MG63 (cell line): Measurements from ENCODE around the gene RETNLB. TPM values are rescaled to one million over a fixed set of nuclear protein-coding genes. Genes with fewer than 3 reads are reported as not detected.

Experiments used
- DNase-seq: peaks from one replicate; pipeline ENCODE4 v3.0.0-alpha.2; 2020
- H3K27me3 ChIP-seq: fragments of 250-450 bp; sonication (Bioruptor Pico); 2 replicates; pipeline ENCODE4 v1.5.1; 2020; ENCODE audit warnings: mild to moderate bottlenecking, moderate library complexity
- H3K36me3 ChIP-seq: fragments of 250-450 bp; sonication (Bioruptor Pico); 2 replicates; pipeline ENCODE4 v1.5.1; 2020; ENCODE audit warnings: mild to moderate bottlenecking, moderate library complexity
- H3K4me3 ChIP-seq: fragments of 250-450 bp; sonication (Bioruptor Pico); 2 replicates; pipeline ENCODE4 v1.5.1; 2020; ENCODE audit warnings: mild to moderate bottlenecking, moderate library complexity
- H3K9me3 ChIP-seq: fragments of 250-450 bp; sonication (Bioruptor Pico); 2 replicates; pipeline ENCODE4 v1.5.1; 2020; ENCODE audit warnings: mild to moderate bottlenecking, moderate library complexity
- total RNA-seq: library from RNA; depleted of rRNA; stranded (reverse); fragments of >200 nt; shearing (Covaris generic); gene quantifications from 2 replicates; pipeline ENCODE4 v1.2.3, GENCODE V29; 2014; ENCODE audit warnings: low replicate concordance; rRNA removed

RETNLB gene
- total RNA-seq, 1 experiment from 2014 or later: not detected

GRCh38 chr3:108718454-108718853, 38.8 kb downstream of the RETNLB start:
- no peaks in the 10 kb centered on the region; the same call in 1 of the 2 replicates for H3K27me3 ChIP-seq
- no peak for DNase-seq
- no peak overlapping the region for H3K4me3 ChIP-seq
- H3K36me3 ChIP-seq: no peaks in the 10 kb centered on the region
- no peaks in the 10 kb centered on the region for H3K9me3 ChIP-seq

- Histone ChIP-seq H3K9me3 (no peaks in the 10 kb centered on the region), H3K27me3 (no peaks in the 10 kb centered on the region; the same call in 1 of the 2 replicates), H3K36me3 (no peaks in the 10 kb centered on the region), H3K4me3 (no peak overlapping the region)
- no peak for DNase-seq
These were observed 43.4 kb downstream of the RETNLB start for GRCh38 chr3:108713816-108714215.

DNA sequence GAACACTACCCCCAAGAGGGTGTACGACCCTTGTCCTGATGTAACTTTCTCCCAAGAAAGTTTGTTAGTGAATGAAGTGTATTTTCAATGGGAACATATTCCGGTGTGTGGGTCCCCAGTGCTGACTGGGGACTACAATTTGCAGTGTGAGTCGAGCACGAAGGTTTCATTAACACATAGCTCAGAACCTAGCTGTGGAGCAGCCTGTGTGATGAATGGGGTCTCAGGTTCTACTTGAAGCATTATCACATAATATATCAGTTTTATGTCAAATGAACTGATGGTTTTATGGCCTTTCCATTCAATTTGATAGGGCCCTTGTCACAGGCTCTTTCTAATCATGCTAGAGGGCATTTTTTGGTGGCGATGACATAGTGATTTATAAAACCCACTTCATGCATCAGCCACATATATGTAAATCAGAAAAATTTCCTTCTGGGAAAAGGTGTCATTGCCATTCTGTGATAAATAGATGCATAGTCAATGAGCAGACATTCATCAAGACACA, 44.1 kb downstream of the RETNLB start:
- no peaks in the 10 kb centered on the region; the same call in 1 of the 2 replicates for H3K27me3 ChIP-seq
- no peak overlapping the region for H3K4me3 ChIP-seq
- no peaks in the 10 kb centered on the region for H3K36me3 ChIP-seq
- DNase-seq: no peak
- no peaks in the 10 kb centered on the region for H3K9me3 ChIP-seq

Other genes with a start within 250 kb of the RETNLB start
- gene MYH15, start 246.8 kb downstream of the RETNLB start, total RNA-seq: not detected in 2 replicates
- 34.0 and 50.2 TPM in 2 replicates for gene CIP2A, start 168.0 kb downstream of the RETNLB start, total RNA-seq
- 4.4 and 5.4 TPM in 2 replicates for gene DZIP3, start 167.7 kb downstream of the RETNLB start, total RNA-seq
- not detected in 2 replicates for gene TRAT1, start 65.4 kb upstream of the RETNLB start, total RNA-seq
- not detected in 2 replicates for gene GUCA1C, start 196.5 kb upstream of the RETNLB start, total RNA-seq